ENCODE data around the gene PDE4B.

- TF ChIP-seq CTCF (IDR thresholded peaks at IDR 0.05; ENCODE audit: poor library complexity, severe bottlenecking) (no peak), MXI1 (conservative IDR thresholded peaks at IDR 0.05; ENCODE audit: poor library complexity, severe bottlenecking) (no peak)
Observed at GRCh38 chr1:66182551-66183178, 390.0 kb downstream of the PDE4B start.

Data from neural cell (in vitro differentiated cells).